ENCODE data around the gene ITPKA.

- TF ChIP-seq EZH2 (IDR thresholded peaks at IDR 0.05; ENCODE audit: low read length, unreplicated experiment) (no peak), CTCF (conservative IDR thresholded peaks at IDR 0.05; ENCODE audit: low read depth, low read length) (no peak), EZH2phosphoT487 (IDR thresholded peaks at IDR 0.05; ENCODE audit: borderline replicate concordance, low read length) (no peak)
These were observed 24.3 kb downstream of the ITPKA start for GRCh38 chr15:41517895-41518449.

Data from PC-3 (cell line).